CD4-positive, alpha-beta memory T cell (primary cell): ENCODE data around the gene PREX1. TPM values are rescaled to one million over a fixed set of nuclear protein-coding genes. Genes with fewer than 3 reads are reported as not detected.
"Not testable (repeated sequence)": the region's sequence is repeated elsewhere in the genome, so short reads cannot be mapped to it uniquely, and the experiment has no call there.

Experiments used
- CTCF ChIA-PET: fragments of 350-600 bp; sonication (Branson Sonifier 250); formaldehyde crosslinking; loops from one replicate; lab custom pipeline; 2021; ENCODE audit warnings: inconsistent platforms; ENCODE audit not compliant: partially characterized antibody; lab: Charles Lee
- POLR2A ChIA-PET: fragments of 350-600 bp; sonication (Branson Sonifier 250); formaldehyde crosslinking; loops from one replicate; lab custom pipeline; 2021; ENCODE audit not compliant: partially characterized antibody; lab: Charles Lee
- DNase-seq, 5 donors: peaks; one replicate each; pipeline versions ENCODE4 v3.0.0 to v3.0.0-alpha.2; 2020 to 2022; ENCODE audit warnings: mixed read lengths in 1 of 5
- H3K27ac ChIP-seq: one replicate; pipeline ENCODE4 v1.7.0; 2013; ENCODE audit warnings: low read depth, low read length
- H3K27me3 ChIP-seq: 2 replicates; pipeline ENCODE4 v1.7.0; 2013; ENCODE audit warnings: mild to moderate bottlenecking, low read length, moderate library complexity; ENCODE audit not compliant: insufficient read depth
- H3K36me3 ChIP-seq: 2 replicates; pipeline ENCODE4 v1.7.0; 2013; ENCODE audit warnings: mild to moderate bottlenecking, low read length, moderate library complexity; ENCODE audit not compliant: insufficient read depth
- H3K4me1 ChIP-seq: 2 replicates; pipeline ENCODE4 v1.7.0; 2013; ENCODE audit warnings: mild to moderate bottlenecking, low read length, moderate library complexity; ENCODE audit not compliant: insufficient read depth
- H3K4me3 ChIP-seq, 2 donors: one replicate each; pipeline ENCODE4 v1.7.0; 2013; ENCODE audit warnings: low read length in 2 of 2, mild to moderate bottlenecking in 1 of 2
- H3K9me3 ChIP-seq, 2 donors: one replicate each; pipeline ENCODE4 v1.7.0; 2013; ENCODE audit warnings: low read length in 2 of 2, control low read depth in 1 of 2; ENCODE audit not compliant: control insufficient read depth in 1 of 2
- H3K27ac Mint-ChIP-seq, 7 donors: one replicate each; pipeline ENCODE4 v1.8.0; 2020 to 2021; ENCODE audit warnings: mixed read lengths in 7 of 7, mild to moderate bottlenecking in 6 of 7, inconsistent platforms in 3 of 7, moderate library complexity in 3 of 7
- H3K27me3 Mint-ChIP-seq, 2 donors: one replicate each; pipeline ENCODE4 v1.8.0; 2020 to 2021; ENCODE audit warnings: mixed read lengths in 2 of 2
- H3K36me3 Mint-ChIP-seq, 2 donors: one replicate each; pipeline ENCODE4 v1.8.0; 2020 to 2021; ENCODE audit warnings: mixed read lengths in 2 of 2, inconsistent platforms in 1 of 2, mild to moderate bottlenecking in 1 of 2
- H3K4me1 Mint-ChIP-seq, 4 donors: one replicate each; pipeline ENCODE4 v1.8.0; 2020 to 2021; ENCODE audit warnings: mixed read lengths in 4 of 4, mild to moderate bottlenecking in 1 of 4
- H3K4me3 Mint-ChIP-seq, 8 donors: one replicate each; pipeline ENCODE4 v1.8.0; 2020 to 2021; ENCODE audit warnings: mixed read lengths in 8 of 8, mild to moderate bottlenecking in 7 of 8, moderate library complexity in 6 of 8, inconsistent platforms in 3 of 8
- H3K9me3 Mint-ChIP-seq, 8 donors: one replicate each; pipeline ENCODE4 v1.8.0; 2020 to 2021; ENCODE audit warnings: mixed read lengths in 8 of 8, mild to moderate bottlenecking in 5 of 8, inconsistent platforms in 3 of 8, moderate library complexity in 1 of 8
- intact Hi-C: fragments of 100-400 bp; cut with micrococcal nuclease; formaldehyde crosslinking; loops from one replicate; pipeline ENCODE4 v1.15.1; 2023
- polyA plus RNA-seq, 2 donors: library from polyadenylated mRNA; unstranded; fragments of 300-500 nt; fragmentation: Illumina TruSeq; gene quantifications; one replicate each; pipeline ENCODE4 v1.2.3, GENCODE V29; 2021
- total RNA-seq, 2 experiments: library from RNA; stranded (reverse); gene quantifications; one replicate each; pipeline ENCODE4 v1.2.3, GENCODE V29; 2021

The PREX1 gene
- total and polyA plus RNA-seq, 4 experiments from 2014 or later: 10.6 to 165 (median 122) TPM

- H3K27me3 ChIP-seq, H3K9me3 Mint-ChIP-seq, CTCF ChIA-PET, H3K4me3 ChIP-seq, intact Hi-C loops, H3K4me1 ChIP-seq, H3K4me1 Mint-ChIP-seq, H3K9me3 ChIP-seq, H3K4me3 Mint-ChIP-seq, H3K27ac ChIP-seq, POLR2A ChIA-PET, DNase-seq, H3K36me3 Mint-ChIP-seq, H3K36me3 ChIP-seq, H3K27ac Mint-ChIP-seq: not testable (repeated sequence)
- peaks cover 9 to 15% of the 10 kb centered on the region in 2 donors for H3K27me3 Mint-ChIP-seq
Measured at GRCh38 chr20:48598303-48598941, 229.4 kb downstream of the PREX1 start.

- Mint-ChIP-seq H3K9me3 (peaks cover 0 to 5% (median under 1%) of the 10 kb centered on the region in 8 donors), H3K36me3 (no peaks in the 10 kb centered on the region), H3K27ac (no peak overlapping the region), H3K4me1 (no peaks in the 10 kb centered on the region), H3K4me3 (no peak overlapping the region), H3K27me3 (peaks cover 9 to 15% of the 10 kb centered on the region in 2 donors)
- DNase-seq: no peak
- Histone ChIP-seq H3K27me3 (no peaks in the 10 kb centered on the region), H3K9me3 (no peaks in the 10 kb centered on the region), H3K36me3 (no peaks in the 10 kb centered on the region), H3K4me3 (no peak overlapping the region), H3K4me1 (no peaks in the 10 kb centered on the region), H3K27ac (no peak overlapping the region)
- ChIA-PET POLR2A (no interaction called here), CTCF (interaction anchor here (1.6 kb wide), 1 partner anchor 23 kb away, joined by 4 read pairs; no protein-coding TSS in a partner anchor)
- intact Hi-C loops: no loop called here
Measured at GRCh38 chr20:48597521-48598302, 230.1 kb downstream of the PREX1 start.

GRCh38 chr20:48596334-48596898, 231.4 kb downstream of the PREX1 start:
- Mint-ChIP-seq H3K4me3 (no peak overlapping the region), H3K4me1 (no peaks in the 10 kb centered on the region), H3K27ac (no peak overlapping the region), H3K36me3 (no peaks in the 10 kb centered on the region), H3K27me3 (peaks cover 9 to 14% of the 10 kb centered on the region in 2 donors), H3K9me3 (peaks cover 0 to 5% (median under 1%) of the 10 kb centered on the region in 8 donors)
- no peak for DNase-seq
- ChIA-PET POLR2A (no interaction called here), CTCF (interaction anchor here (1.6 kb wide), 1 partner anchor 24 kb away, joined by 4 read pairs; no protein-coding TSS in a partner anchor)
- H3K9me3 ChIP-seq: no peaks in the 10 kb centered on the region
- no peaks in the 10 kb centered on the region for H3K36me3 ChIP-seq
- intact Hi-C loops: no loop called here
- no peaks in the 10 kb centered on the region for H3K4me1 ChIP-seq
- no peak overlapping the region for H3K27ac ChIP-seq
- H3K4me3 ChIP-seq: no peak overlapping the region
- H3K27me3 ChIP-seq: no peaks in the 10 kb centered on the region

GRCh38 chr20:48595495-48596333, 232.1 kb downstream of the PREX1 start:
- Histone ChIP-seq H3K9me3 (no peaks in the 10 kb centered on the region), H3K4me3 (no peak overlapping the region), H3K27ac (no peak overlapping the region), H3K4me1 (no peaks in the 10 kb centered on the region), H3K27me3 (no peaks in the 10 kb centered on the region), H3K36me3 (no peaks in the 10 kb centered on the region)
- ChIA-PET POLR2A (no interaction called here), CTCF (interaction anchor here (1.6 kb wide), 1 partner anchor 25 kb away, joined by 4 read pairs; no protein-coding TSS in a partner anchor)
- H3K4me1 Mint-ChIP-seq: no peaks in the 10 kb centered on the region
- DNase-seq: no peak
- peaks cover 0 to 5% (median under 1%) of the 10 kb centered on the region in 8 donors for H3K9me3 Mint-ChIP-seq
- H3K36me3 Mint-ChIP-seq: no peaks in the 10 kb centered on the region
- peak overlapping the region in 1 of 7 donors; percentile 64 for H3K27ac Mint-ChIP-seq
- H3K4me3 Mint-ChIP-seq: no peak overlapping the region
- peaks cover 8 to 11% of the 10 kb centered on the region in 2 donors for H3K27me3 Mint-ChIP-seq
- intact Hi-C loops: no loop called here

GRCh38 chr20:48594533-48594932, 233.3 kb downstream of the PREX1 start:
- ChIA-PET POLR2A (no interaction called here), CTCF (no interaction called here)
- DNase-seq: no peak
- intact Hi-C loops: no loop called here
- peaks cover 7 to 9% of the 10 kb centered on the region in 2 donors for H3K27me3 Mint-ChIP-seq
- Histone ChIP-seq H3K4me3 (no peak overlapping the region), H3K27ac (no peak overlapping the region), H3K4me1 (no peaks in the 10 kb centered on the region), H3K9me3 (no peaks in the 10 kb centered on the region), H3K27me3 (no peaks in the 10 kb centered on the region), H3K36me3 (no peaks in the 10 kb centered on the region)
- no peak overlapping the region for H3K4me3 Mint-ChIP-seq
- H3K4me1 Mint-ChIP-seq: no peaks in the 10 kb centered on the region
- no peak overlapping the region for H3K27ac Mint-ChIP-seq
- H3K9me3 Mint-ChIP-seq: peaks cover 0 to 5% (median under 1%) of the 10 kb centered on the region in 8 donors
- no peaks in the 10 kb centered on the region for H3K36me3 Mint-ChIP-seq

- Histone ChIP-seq H3K4me1 (no peaks in the 10 kb centered on the region), H3K9me3 (no peaks in the 10 kb centered on the region), H3K36me3 (no peaks in the 10 kb centered on the region), H3K27ac (no peak overlapping the region), H3K4me3 (no peak overlapping the region), H3K27me3 (no peaks in the 10 kb centered on the region)
- ChIA-PET CTCF (interaction anchor here (0.6 kb wide), 1 partner anchor 350 kb away, joined by 3 read pairs; no protein-coding TSS in a partner anchor), POLR2A (no interaction called here)
- Mint-ChIP-seq H3K36me3 (no peaks in the 10 kb centered on the region), H3K4me3 (no peak overlapping the region), H3K4me1 (no peaks in the 10 kb centered on the region), H3K27ac (no peak overlapping the region), H3K27me3 (peaks cover 5% of the 10 kb centered on the region in 2 donors), H3K9me3 (peaks cover 0 to 5% (median under 1%) of the 10 kb centered on the region in 8 donors)
- no peak for DNase-seq
- intact Hi-C loops: no loop called here
Measured at GRCh38 chr20:48592107-48592940, 235.5 kb downstream of the PREX1 start.
